Glomerular endothelial cell (primary cell): Measurements from ENCODE around the gene ADAM23. TPM values are rescaled to one million over a fixed set of nuclear protein-coding genes. Genes with fewer than 3 reads are reported as not detected.

Experiments used
- DNase-seq: peaks from one replicate; pipeline ENCODE4 v3.0.0-alpha.2; 2011; ENCODE audit warnings: low read depth, low spot score; ENCODE audit errors: extremely low read depth
- total RNA-seq: library from RNA; depleted of rRNA; stranded (reverse); fragments of >200 nt; gene quantifications from 2 replicates; pipeline ENCODE4 v1.2.3, GENCODE V29; 2015

The ADAM23 gene
- total RNA-seq, 1 donor from 2014 or later = 9.9 TPM

- no peak for DNase-seq
These were observed 45.3 kb downstream of the ADAM23 start for GRCh38 chr2:206488623-206489022.

GRCh38 chr2:206494061-206494460 is 50.7 kb downstream of the ADAM23 start:
- DNase-seq = no peak

GRCh38 chr2:206502729-206503128 is 59.4 kb downstream of the ADAM23 start:
- DNase-seq = no peak

GRCh38 chr2:206511283-206511682 is 68.0 kb downstream of the ADAM23 start:
- DNase-seq = no peak

DNA sequence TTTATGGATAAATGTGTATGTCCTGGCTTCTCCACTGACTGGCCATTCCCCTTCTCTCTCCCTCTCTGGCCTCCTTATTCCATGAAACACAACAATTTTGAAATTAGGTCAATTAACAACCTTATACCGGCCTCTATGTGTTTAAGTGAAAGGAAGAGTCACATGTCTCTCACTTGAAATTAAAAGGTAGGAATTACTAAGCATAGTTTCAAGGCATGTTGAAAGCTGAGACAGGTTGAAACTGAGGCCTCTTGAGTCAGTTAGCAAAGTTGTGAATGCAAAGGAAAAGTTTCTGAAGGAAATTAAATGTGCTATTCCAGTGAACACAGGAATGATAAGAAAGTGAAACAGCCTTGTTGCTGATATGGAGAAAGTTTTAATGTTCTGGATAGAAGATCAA is 69.7 kb downstream of the ADAM23 start:
- DNase-seq = no peak

- DNase-seq = no peak
These were observed 72.2 kb downstream of the ADAM23 start for GRCh38 chr2:206515580-206515979.

GRCh38 chr2:206518997-206519396 is 75.7 kb downstream of the ADAM23 start:
- no peak for DNase-seq

DNA sequence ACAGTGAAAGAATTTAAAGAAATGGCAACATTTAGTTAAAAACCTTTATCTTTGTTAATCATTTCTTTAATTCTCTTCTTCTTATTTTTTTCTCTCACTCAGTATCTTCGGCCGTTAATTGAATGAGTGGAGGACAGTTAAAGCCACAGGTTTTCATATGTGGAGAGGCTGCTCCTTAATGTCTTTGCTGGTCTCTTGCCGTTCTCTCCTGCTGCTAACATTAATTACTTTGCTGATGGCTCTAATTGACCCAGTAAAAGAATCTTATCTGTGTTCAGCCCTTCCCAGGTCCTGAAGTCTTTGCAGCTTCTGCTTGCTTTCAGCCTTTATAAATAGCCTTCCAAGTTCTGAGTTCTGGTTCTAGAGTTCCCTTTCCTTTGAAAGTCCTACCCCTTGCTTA is 77.1 kb downstream of the ADAM23 start:
- DNase-seq = no peak

DNA sequence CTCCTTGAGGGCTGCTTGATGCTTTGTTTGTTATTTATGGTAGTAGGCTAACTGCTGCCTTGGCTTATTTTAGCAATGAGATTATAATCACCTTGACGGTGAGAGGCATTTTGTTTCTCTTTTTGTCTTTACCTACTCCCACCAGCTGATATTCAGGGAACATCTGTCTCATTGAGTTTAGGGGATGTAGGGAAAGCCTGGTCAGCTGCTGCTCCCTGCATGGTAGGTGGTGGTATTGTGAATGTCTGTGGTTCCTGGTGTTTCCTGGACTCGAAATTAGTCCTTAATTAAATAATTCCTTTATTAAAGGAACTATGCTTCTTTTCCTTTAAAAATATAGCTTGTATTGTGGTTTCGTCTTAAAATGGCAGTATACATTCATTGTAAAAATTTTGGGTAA is 77.8 kb downstream of the ADAM23 start:
- DNase-seq = no peak

DNA sequence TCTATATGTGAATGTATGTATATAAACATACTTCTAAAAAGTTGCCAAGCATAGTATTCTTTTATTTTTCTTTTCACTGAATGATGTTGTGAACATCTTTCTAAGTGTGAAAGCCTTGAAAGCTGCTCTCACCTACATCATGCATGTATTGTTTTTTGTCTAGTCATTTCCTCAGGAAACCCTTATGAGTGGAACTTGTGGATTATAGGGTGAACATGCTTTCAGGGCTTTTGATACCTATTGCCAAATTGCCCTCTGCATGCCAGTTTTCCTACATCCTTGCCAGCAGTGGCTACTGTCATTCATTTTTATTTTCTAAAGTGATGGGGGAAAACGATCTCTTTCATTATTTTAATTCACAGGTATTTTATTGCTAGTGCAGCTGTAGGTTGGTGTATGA is 78.3 kb downstream of the ADAM23 start:
- DNase-seq = peak; percentile 16

DNA sequence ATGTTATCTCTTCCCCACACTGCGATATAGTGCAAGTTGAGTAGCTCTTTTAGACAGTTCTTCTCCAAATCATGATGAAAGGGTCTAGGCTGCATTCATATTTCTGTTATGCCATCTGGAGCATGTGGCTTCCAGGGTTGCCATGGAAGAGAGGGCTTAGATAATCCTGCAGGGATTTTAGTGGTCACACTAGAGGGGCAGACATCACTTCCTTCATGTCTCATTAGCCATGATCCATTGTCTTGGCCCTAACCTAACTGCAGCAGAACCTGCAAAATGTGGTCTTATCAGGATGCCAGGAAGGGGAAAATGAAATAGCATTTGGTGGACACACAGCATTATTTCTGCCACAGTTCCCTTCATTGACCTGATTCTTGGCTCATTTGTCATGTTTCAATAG is 83.1 kb downstream of the ADAM23 start:
- no peak for DNase-seq

GRCh38 chr2:206527153-206527552 is 83.8 kb downstream of the ADAM23 start:
- DNase-seq = no peak

GRCh38 chr2:206530727-206531126 is 87.4 kb downstream of the ADAM23 start:
- DNase-seq = no peak

- no peak for DNase-seq
These were observed 88.7 kb downstream of the ADAM23 start for GRCh38 chr2:206531996-206532543.

DNA sequence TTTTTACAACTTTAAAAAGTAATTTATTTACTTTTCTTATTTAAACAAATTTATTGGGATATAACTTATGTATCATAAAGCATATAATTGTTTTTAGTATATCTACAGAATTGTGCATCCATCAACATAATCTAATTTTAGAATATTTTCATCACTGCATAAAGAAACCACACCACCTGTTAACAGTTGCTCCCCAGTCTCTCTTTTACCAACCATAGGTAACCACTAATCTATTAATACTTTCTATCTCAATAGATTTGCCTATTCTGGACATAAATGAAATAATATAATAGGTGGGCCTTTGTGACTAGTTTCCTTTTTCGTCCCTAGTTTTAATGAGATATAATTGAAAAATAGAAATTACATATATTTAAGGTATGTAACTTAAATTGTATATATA is 90.6 kb downstream of the ADAM23 start:
- no peak for DNase-seq

- DNase-seq = no peak
These were observed 92.1 kb downstream of the ADAM23 start for GRCh38 chr2:206535260-206535986.

- DNase-seq = no peak
These were observed 97.4 kb downstream of the ADAM23 start for GRCh38 chr2:206540757-206541156.

DNA sequence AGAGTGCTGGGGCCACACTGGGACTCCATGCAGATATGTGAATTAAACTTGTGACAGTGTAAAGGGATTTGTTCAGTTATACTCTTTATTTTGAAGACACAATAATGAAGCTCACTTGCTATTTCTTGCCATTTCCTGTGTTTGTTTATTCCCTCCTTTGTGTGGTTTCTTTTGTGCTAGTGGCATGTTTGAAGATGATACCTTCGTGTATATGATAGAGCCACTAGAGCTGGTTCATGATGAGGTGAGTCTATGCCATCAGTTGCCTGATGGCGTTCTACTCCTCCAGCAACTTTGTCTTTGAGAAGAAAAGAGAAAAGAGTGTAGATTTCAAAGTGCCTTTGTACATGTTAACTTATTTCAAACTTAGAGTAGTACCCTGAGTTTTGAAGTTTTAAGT is 99.7 kb downstream of the ADAM23 start:
- no peak for DNase-seq

- no peak for DNase-seq
These were observed 105.1 kb downstream of the ADAM23 start for GRCh38 chr2:206548383-206548782.

DNA sequence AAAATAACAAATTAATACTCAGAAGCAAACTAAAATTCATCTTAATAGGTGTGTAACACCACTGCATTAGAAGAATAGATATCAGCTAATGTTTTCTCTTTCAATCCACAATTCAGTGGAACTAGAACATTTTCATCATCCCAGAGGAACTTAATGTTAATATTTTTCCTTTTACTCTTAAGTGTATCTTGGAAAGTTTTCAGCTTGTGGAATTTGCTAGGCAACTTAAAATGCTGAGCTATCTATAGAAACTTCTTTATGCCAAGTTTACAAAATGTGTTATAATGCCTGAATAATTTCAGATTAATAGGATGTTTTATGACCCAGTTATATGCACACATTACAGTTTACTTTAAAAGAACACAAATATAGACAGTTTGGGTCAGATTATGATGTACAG is 112.4 kb downstream of the ADAM23 start:
- no peak for DNase-seq

DNA sequence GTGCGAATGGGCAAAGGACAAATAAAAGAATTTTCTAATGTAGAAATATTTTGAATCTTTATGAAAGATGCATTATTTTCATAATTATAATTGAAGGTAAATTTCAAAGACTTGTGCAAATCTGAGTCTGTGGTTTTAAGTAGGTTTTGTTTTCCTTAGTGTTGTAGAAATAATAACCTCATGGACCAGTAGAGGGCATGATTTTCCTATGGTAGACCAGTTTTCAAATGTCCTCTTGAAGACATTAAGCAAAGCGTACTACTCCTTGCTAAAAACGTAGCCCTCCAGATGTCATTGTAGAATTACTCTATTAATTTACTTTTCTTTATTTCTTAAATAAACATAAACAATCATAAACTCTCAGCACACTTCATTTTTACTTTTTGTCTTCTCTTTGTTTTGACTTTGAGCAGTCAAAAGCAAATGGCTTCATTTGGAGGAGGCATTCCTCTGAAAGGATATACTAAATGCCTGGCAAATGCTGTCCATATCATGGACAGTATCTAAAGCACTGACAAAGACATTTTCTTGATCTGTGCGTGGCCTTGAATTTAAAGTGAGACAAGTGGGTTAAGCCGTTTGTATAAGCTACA is 113.1 kb downstream of the ADAM23 start:
- peak; percentile 45 for DNase-seq

GRCh38 chr2:206557321-206557720 is 114.0 kb downstream of the ADAM23 start:
- DNase-seq = no peak
